NCI-H1105 treated with DMSO at 0.1 percent for 48 hours (cell line): ENCODE measurements around the gene MYO3B.
"Not testable (repeated sequence)": the region's sequence is repeated elsewhere in the genome, so short reads cannot be mapped to it uniquely, and the experiment has no call there.

Experiments used
- DNase-seq: peaks from one replicate; lab custom pipeline; 2025; lab: John Stamatoyannopoulos, UW

The MYO3B gene

DNA sequence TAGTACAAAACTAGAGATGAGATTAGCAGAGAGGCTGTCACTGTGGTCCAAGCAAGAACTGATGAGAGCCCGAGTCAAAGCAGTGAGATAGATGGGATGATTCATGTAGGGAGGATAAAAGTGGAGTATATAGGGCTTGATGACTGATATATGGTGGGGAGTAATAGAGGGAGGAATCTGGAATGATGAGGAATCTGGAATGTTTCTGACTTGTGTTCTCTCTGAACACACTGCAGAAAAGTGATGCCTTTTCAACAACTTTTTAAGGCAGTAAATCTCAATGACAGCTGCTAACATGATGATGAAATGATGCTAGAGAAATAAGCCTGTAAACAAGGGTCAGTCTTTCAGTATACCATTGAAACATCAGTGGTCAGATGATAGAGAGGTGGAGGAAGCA is 393.7 kb downstream of the MYO3B start:
- DNase-seq = no peak

DNA sequence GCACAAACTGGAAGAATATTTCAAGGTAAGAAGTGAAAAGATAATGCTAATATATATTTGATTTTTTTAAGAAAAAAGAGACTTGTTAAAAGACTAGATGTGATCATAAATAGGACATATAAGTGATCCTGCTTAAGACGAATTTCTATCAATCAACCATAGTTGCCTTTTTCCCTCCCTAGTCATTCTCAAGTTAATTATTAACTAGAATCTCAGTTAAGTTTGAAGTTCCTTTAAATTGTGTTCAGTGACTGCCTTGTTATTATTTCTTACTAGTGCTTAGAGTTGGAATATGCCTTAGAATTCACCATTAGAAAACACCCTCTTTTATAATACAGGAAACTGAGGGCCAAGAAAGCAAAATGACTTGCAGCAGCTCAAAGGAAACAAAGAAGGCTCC is 395.7 kb downstream of the MYO3B start:
- no peak for DNase-seq

DNA sequence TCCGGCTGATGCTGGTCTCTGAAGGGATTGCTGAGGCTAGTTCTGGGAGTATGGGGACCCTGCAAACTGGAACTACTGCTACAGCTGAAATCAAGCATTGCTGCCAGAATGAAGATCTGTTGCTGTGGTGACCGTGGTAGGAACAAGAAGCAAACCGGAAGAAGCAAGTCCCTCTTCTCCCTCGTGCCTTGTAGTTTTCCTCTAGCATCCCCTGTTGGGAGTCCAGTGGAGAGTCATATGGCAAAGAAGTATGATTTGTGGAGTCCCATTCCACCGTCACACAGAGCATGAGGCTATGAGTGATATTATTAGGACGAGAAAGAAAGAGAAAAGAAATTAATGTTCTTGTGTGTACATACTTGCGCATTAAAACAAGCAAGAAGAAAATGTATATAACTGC is 398.3 kb downstream of the MYO3B start:
- no peak for DNase-seq

DNA sequence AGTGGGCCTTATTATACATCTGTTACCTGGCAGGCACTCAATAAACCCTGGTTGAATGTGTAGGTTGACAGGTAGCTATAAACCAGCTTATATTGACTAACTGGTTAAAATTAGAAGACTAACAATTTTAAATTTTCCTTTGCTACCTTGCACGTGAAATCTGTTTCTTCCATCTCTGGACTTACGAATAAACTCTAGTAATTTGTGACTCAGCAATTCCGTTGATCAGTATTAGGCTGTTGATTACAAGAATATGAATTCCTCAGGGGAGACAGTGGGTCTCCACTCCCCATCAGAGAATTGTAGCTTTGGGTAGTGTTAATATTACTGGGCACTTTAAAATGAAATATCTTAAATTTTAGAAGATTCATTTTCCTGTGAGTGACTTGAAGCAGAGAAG is 399.4 kb downstream of the MYO3B start:
- DNase-seq = no peak

DNA sequence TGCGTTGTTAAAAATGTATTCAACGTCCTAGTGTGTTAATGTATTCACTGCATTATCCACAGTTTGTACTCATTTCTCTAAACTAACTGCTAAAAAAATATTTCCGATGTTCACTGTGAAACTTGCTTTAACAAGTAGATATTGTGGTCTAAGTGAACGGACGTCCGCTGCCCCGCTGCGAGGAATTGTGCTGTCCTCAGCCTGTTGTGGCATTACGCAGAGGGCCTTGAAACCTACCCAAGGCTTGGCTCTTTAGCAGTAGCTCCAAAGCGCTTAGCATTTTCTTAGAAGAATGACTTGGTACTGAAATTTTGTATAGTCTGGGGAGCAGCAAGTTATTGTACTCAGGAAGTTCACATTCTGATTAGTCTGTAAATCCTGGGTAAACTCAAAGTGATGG is 400.7 kb downstream of the MYO3B start:
- no peak for DNase-seq

DNA sequence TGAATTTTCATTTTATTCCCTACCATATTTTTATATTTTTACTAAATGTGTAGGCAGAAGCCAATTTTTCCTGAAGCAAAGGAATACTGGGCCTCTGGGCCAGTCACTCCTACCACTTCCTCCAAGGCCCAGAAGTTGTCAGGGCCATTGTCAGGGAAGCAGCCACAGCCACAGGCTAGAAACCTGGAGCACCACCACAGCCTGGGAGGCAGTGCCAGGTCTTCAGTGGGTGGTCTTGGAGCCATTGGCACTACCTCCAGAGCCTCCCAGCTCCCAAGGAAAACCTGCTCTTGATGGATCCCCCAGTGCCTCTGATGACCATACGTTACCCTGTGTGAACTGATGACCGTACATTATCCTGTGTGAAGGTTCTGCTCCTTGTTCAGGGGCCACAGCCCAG is 401.6 kb downstream of the MYO3B start:
- no peak for DNase-seq

DNA sequence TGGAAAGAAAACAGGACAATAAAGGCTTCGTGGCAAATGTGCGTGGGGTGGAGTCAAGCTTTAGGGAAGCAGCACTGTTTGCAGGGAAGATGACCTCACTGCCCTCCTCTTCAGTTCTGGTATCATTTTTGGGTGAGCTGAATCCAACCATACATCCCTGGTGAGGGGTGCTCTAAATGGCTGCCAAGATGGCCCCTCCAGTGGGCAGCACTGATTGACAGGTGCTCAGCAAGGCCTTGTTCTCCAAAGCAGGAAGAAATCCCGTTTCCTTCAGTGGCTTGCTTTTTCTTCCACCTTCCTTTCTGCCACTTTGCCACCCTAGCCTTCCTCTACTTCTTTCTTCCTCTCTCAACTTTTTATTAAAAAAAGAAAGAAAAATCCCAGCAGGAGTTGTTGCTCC is 404.4 kb downstream of the MYO3B start:
- DNase-seq = no peak

DNA sequence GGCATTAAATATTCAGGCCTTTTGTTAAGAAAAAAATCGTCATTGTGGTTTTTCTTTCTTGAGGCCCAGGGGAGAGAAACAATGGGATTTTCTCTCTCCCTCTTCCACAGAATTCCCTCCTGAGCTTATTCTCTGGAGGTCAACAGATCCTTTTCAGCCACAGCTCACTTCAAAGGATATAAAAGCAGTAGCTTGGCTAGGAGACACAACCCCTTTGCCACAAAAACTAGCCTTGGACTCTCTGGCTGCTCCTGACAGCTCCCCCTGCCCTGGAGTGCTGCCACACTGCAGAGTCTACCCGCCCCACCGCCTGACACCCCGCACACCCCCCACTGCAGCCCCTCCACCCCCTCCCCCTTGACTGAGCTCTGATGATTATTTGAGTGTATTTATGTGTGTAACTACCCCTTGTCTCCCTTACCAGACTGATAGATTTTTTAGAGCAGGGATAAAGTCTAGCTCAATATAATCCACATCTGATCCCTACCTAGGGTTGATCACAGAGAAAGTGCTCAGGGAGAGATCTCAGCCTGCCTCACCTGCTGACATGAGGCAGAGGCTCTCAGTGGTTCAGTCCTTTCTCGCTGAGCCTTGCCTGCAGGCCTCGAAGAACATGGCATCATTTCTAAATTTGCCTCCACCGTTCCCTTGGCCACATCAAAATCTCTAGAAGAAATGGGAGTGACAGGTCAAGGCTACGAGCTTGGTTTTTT is 405.0 kb downstream of the MYO3B start:
- DNase-seq = no peak

DNA sequence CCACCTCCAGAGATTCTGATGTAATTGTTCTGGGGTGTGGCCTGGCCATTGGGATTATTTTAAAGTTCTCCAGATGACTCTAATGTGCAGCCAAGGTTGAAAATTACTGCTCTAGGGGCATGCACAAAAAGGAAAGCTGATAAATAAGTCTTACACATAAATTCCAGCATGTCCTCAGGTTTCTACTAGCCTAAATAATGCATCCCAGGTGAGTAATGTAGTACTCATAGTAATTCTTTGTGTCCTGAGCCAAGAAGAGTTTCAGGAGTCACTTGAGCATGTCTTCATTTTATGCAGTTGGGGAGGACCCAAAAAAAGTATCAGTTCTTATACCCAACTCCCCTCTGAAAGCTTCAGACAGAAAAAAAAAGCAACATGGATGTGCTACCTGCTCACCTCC is 407.1 kb downstream of the MYO3B start:
- DNase-seq = no peak

DNA sequence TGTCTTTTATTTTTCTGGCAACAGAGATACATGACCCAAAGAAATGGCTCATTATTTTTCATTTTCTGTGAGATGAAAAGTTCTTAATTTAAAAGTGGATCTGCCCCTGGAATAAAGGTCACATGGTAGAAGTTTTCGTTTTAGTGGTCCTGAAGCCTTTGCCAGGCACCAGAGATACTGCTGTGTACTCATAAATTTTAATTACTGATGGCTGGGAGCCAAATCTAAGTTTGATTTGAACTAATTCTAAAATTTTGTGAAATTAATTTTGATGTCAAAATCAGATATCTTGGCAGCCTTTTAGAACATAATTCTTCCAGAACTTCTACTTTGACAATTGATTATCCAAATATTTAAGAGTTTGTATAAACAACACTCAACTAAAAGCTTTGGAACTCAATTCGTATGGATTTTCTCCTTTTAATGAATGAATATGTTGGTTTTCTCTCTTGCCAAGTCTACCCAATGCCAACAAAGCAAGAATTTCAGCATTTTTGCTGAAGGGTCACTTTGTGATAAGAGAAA is 408.7 kb downstream of the MYO3B start:
- peak; percentile 60 for DNase-seq

DNA sequence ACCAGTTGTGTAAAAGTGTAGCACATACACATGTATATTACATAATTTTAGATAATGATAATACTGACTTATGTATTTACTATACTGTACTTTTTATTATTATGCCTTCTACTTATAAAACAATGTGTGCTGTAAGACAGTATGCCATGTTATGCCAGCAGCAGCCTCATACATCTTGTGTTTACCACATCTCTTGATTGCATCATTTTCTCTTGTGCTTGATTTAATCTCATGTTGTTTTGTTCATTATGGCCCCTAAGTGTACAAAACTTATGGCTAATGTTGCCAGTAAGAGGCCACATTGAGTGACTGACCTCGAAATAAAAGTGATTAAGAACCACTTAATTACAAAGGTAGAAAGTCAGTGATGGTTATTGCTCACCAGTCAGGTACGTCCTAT is 409.2 kb downstream of the MYO3B start:
- peak; percentile 29 for DNase-seq

DNA sequence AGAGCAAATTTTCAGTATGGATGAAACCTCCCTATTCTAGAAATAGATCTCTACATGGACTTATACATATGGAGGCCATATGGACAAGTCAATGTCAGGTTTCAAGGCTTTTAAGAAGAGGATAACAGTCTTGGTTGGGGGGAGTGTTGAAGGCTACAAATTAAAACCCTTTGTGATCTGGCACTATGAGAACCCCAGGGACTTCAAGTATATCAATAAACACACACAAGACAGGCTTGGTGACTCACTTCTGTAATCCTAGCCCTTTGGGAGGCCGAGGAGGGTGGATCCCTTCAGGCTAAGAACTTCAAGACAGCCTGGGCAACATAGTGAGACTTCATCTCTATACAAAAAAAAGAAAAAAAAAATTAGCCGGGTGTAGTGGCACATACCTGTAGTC is 410.0 kb downstream of the MYO3B start:
- DNase-seq = no peak

DNA sequence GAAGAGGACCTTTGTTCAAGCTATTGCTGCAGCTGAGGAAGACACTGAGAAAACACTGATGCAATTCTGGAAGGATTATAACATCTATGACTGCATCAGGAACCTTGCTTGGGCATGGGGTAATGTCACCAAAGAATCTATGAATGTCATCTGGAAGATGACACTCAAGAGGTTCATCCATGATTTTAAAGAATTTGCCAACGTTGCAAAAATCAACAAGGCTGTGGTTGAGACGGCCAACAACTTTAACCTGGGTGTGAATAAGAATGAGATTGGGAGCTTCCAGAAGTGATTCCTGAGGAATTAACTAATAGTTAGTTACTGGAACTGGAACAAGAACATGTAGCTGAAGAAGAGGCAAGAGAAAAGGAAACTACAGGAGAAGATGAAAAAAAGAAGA is 410.8 kb downstream of the MYO3B start:
- DNase-seq = no peak

DNA sequence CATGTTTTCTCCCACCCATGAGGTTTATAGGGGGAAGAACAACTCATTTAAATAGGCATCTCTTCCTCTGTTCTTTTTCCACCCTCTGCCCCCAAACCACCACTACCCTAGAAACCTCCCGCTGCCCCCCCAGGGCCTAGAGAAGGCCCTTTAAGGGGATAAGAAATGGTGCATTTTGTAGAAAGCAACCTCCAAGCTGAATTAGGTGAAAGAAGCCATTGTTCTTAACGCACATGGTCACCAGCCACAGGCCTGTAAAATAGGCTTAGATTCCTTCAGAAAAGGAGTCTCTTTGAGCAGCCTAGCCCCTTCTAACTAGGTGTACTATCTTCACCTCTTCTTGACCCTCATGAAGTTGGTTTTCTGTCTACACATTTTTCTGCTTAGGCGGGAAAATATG is 418.6 kb downstream of the MYO3B start:
- no peak for DNase-seq

DNA sequence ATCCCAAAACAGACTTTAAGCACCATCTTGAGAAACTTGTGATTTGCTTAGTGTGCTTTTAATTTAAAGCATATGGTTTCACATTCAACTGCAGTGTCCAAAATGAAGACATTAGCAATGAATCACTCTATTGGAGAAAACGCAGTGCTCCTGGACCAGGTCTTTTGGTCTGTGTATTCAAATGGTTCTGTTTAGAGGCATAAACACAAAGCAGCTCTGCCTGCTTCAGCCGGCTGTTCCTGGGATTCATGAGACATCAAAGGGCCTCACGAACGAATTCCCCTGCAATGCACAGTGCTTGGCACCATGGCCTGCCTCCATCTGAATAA is 420.1 kb downstream of the MYO3B start:
- DNase-seq = no peak

DNA sequence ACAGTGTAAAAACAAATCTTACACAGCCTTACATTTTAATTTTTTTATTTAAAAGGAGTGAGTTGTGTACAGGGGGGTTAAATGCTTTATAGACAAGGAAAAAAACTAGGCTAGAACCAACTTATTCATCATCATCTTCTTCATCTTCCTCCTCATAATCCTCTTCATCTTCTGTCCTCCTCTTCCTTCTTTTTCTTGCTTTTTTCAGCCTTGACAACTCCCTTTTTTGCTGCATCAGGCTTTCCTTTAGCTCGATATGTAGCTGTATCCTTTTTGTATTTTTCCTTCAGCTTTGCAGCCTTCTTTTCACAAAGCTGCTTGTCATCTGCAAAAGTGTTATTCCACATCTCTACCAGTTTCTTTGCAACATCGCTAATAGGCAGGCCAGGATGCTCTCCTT is 423.5 kb downstream of the MYO3B start:
- DNase-seq = no peak

DNA sequence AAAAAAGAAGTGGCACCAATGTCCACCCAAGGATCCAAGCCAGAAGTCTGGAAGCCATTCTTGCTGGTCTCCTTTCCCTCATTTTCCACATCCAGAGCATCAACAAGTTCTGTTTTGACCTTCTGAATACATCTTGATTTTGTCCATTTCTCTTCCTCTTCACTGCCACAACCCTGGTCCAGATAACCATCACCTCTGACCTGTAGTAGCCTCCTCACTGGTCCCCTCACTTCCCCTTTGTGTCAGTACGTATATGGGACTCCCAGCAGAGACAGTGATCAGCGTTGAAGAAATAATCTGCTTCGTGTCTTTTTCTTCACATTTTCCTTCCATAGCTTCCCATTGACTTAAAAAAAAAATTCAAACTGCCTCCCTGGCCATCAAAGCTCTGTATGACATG is 427.9 kb downstream of the MYO3B start:
- no peak for DNase-seq

DNA sequence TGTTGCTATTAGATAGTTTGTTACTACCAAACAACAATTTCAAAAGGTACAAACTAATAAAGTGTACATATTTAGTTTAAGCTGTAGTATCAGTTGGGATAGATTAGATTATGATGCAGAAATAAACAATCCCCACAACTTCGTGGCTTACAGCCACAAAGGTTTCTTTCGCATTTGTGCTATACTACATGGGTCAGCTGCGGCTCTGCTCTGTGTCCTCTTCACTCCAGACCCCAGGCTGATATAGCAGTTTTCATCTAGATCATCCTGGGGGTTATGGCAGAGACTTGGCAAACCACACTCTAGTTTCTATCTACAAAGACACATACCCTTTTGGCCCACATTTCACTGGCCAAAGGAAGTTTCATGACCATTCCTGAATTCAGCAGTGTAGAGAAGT is 429.2 kb downstream of the MYO3B start:
- no peak for DNase-seq

DNA sequence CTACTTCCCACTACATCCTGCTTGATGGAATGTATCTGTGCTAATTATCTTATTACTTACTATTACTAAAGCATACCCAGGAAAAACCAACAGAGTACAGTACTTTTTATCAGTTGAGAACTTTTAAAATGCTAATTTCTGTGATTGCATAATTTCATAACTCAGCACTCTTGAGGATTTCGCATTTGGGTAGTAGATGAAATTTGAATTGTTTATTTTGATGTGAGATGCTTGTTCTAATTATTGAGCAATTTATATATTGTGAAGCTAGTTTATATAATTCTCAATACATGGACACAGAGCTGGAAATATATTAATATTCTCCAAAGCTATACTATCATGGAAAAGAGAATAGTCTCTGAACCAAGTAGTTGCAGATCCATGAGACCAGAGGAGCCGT is 432.7 kb downstream of the MYO3B start:
- no peak for DNase-seq

DNA sequence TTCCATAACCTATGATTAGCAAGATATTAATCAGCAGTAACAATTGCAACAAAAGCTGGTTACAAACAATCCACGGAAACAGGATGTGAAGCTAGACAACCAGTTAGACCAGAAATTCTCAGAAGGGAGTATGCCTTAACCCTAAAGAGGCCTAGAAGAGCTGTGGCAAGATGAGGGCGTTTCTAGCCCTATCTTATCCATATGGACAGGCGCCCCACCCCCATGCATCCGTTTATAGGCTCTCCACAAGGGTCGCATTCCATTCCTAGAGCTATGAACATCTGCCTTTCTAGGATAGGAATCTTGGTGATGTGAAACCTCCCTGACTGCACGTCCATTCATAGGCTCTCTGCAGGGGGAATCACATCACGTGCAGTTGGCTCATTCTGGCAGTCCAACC is 441.0 kb downstream of the MYO3B start:
- DNase-seq = not testable (repeated sequence)

DNA sequence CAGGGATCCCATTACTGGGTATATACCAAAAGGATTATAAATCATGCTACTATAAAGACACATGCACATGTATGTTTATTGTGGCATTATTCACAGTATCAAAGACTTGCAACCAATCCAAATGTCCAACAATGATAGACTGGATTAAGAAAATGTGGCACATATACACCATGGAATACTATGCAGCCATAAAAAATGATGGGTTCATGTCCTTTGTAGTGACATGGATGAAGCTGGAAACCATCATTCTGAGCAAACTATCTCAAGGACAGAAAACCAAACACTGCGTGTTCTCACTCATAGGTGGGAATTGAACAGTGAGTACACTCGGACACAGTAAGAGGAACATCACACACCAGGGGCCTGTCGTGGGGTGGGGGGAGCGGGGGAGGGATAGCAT is 457.1 kb downstream of the MYO3B start:
- not testable (repeated sequence) for DNase-seq

DNA sequence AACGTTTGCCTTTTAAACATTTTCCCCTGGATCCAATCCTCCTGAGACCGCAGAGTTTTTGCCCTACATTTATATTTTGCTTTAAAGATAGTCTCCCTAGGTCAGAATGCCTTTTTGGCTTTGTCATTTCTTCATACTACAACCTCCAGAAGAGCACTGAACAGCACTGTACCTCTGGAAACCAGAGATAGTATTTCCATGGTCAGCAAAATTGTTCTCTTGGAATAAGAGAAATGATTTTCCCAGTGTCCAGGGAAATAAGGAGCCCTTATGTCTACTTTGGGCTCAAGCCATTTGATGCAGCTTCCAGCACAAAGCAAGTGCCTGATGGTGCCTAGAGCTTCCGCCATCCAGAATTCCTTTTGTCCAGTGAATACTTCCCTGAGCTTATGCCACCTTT is 461.7 kb downstream of the MYO3B start:
- no peak for DNase-seq

DNA sequence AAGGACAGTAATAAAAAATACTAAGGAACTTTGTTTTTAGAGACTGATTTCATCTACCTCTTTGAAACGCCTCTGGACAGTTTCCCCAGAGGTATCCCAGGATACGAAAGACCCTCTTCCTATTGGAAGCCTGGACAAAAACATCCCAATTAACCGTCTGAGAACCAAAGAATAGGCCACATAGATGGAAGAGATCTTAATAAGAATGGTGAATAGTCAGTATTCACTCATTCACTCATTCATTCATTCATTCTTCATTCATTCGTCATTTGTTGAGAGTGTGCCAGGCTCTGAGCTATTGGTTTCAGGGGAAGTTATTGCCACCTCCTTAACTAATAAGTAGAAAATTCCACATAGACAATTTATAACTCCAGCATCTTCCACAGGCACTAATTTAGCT is 464.0 kb downstream of the MYO3B start:
- DNase-seq = no peak

DNA sequence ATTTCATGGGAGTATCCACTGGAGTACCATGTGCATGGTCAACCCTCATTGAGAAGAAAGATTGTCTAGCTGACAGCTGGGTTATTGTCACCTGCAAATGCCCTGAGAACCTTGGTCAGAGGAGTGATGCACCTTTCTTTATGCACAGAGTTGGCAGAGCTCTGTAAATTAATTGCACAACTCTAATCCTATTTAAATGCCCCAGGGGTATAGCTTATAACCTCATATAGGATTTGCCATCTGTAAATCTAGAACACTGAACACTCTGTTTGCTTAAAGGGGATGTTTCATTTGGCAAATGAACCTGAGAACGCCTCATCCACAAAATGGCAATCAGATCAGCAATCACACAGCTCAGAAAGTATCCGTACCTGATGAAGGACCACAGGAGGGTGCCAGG is 465.4 kb downstream of the MYO3B start:
- DNase-seq = no peak
